ENCODE results near the gene PPY.

- TF ChIP-seq CTCF (IDR thresholded peaks at IDR 0.05) (no peak), POLR2A (IDR thresholded peaks at IDR 0.05) (no peak)
Measured at GRCh38 chr17:43916385-43916784, 25.9 kb downstream of the PPY start.
